ENCODE measurements around the gene PRKAR1A.
A peak's percentile ranks its signal among the peaks of the same experiment; 100 is the strongest.
"Not testable (repeated sequence)": the region's sequence is repeated elsewhere in the genome, so short reads cannot be mapped to it uniquely, and the experiment has no call there.

Gene PRKAR1A
- 92.1 to 323 (median 197) reads per million in 9 experiments for total RNA-seq

DNA sequence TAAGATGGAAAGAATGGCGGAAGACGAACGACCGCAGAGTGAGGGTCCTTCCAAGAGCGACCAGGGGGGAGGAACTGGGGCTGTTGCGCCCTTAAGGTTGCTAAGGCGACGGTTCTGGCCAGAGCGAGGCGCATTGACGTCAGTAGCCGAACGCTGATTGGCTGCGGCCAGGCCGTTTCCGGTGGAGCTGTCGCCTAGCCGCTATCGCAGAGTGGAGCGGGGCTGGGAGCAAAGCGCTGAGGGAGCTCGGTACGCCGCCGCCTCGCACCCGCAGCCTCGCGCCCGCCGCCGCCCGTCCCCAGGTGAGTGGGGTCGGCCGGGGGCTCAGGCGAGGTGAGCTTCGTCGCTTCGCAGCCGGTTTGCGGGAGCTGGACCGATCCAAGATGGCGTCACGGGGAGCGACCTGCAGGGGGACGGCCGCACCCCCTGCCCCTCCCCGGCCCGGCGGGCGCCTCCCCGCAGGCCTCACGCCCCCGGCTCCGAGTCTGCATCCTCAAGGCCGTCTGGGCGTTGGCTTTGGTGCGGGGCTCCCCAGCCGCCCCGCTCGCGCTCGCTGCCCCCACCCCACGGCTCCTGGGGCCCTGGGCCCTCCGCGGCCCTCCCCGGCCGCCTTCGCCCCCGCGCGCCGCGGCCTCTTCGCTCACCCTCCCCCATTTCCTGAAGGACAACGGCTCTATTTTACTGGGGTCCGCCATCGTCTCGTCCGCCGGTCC, at the start of gene PRKAR1A:
Gene PRKAR1A, plus strand, starts transcription at position 184 of the 713 bp plus-strand sequence. CDS start 2,970 bp downstream, outside the sequence.
- H3K27ac Mint-ChIP-seq: peak within 1 kb of the TSS; percentile 99 to 100
- H3K9me3 Mint-ChIP-seq: no peaks in the 10 kb centered on the region
- ATAC-seq (replicated peaks) (peak; percentile 85), DNase-seq (peak; percentile 94 to 95 (median 95))
- peak within 1 kb of the TSS; percentile 90 to 98 for H3K4me3 Mint-ChIP-seq
- peaks cover 43% of the 10 kb centered on the region for H3K36me3 Mint-ChIP-seq (ENCODE audit: insufficient read depth)
- H3K27me3 Mint-ChIP-seq: no peaks in the 10 kb centered on the region
- peaks cover 38 to 49% of the 10 kb centered on the region in 2 donors for H3K4me1 Mint-ChIP-seq (ENCODE audit: low read depth in 2 of 2)

- DNase-seq (no peak), ATAC-seq (replicated peaks) (no peak)
- Mint-ChIP-seq H3K27me3 (peaks cover 0 to 7% of the 10 kb centered on the region in 2 donors), H3K27ac (no peak overlapping the region), H3K4me1 (ENCODE audit: low read depth in 2 of 2) (peaks cover 38 to 46% of the 10 kb centered on the region in 2 donors), H3K36me3 (ENCODE audit: insufficient read depth) (no peaks in the 10 kb centered on the region), H3K9me3 (no peaks in the 10 kb centered on the region), H3K4me3 (no peak overlapping the region)
Measured at GRCh38 chr17:68463211-68464019, 48.8 kb upstream of the PRKAR1A start.

DNA sequence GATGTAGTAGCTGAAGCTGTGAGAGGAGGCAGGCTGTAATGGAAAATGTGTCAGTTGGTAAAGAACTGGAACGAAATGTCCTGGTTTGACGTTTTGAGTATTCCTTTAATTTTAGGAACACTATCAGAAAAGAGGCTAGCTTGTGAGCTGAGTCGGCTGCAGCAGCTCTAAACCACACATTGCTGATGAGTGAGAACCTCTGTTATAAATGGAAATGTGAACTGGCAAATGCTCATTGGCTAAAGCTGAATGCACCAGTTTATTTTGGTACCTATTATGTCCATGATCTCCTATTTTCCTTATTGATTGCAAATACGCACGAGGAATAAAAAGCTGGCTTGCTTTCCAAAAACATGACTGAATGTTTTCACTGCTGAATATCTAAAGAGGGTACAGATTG, 43.9 kb upstream of the PRKAR1A start:
- DNase-seq: no peak
- Mint-ChIP-seq H3K9me3 (no peaks in the 10 kb centered on the region), H3K27ac (no peak overlapping the region), H3K36me3 (ENCODE audit: insufficient read depth) (no peaks in the 10 kb centered on the region), H3K4me3 (no peak overlapping the region), H3K27me3 (peaks cover 10 to 19% of the 10 kb centered on the region in 2 donors), H3K4me1 (ENCODE audit: low read depth in 2 of 2) (peaks cover 3 to 4% of the 10 kb centered on the region in 2 donors)
- ATAC-seq (replicated peaks): no peak

- H3K36me3 Mint-ChIP-seq (ENCODE audit: insufficient read depth): no peaks in the 10 kb centered on the region
- H3K4me1 Mint-ChIP-seq (ENCODE audit: low read depth in 2 of 2): peaks cover 3 to 4% of the 10 kb centered on the region in 2 donors
- H3K27ac Mint-ChIP-seq: no peak overlapping the region
- no peak overlapping the region for H3K4me3 Mint-ChIP-seq
- no peaks in the 10 kb centered on the region for H3K9me3 Mint-ChIP-seq
- ATAC-seq (replicated peaks) (no peak), DNase-seq (no peak)
- H3K27me3 Mint-ChIP-seq: peaks cover 10 to 19% of the 10 kb centered on the region in 2 donors
Measured at GRCh38 chr17:68468788-68469187, 43.4 kb upstream of the PRKAR1A start.

- DNase-seq (no peak), ATAC-seq (replicated peaks) (no peak)
- Mint-ChIP-seq H3K36me3 (ENCODE audit: insufficient read depth) (no peaks in the 10 kb centered on the region), H3K9me3 (no peaks in the 10 kb centered on the region), H3K27ac (no peak overlapping the region), H3K4me3 (no peak overlapping the region), H3K27me3 (peaks cover 10 to 25% of the 10 kb centered on the region in 2 donors), H3K4me1 (ENCODE audit: low read depth in 2 of 2) (peaks cover 2% of the 10 kb centered on the region in 2 donors)
Measured at GRCh38 chr17:68470961-68471360, 41.3 kb upstream of the PRKAR1A start.

GRCh38 chr17:68480885-68481284, 31.3 kb upstream of the PRKAR1A start:
- no peaks in the 10 kb centered on the region for H3K4me1 Mint-ChIP-seq (ENCODE audit: low read depth in 2 of 2)
- H3K4me3 Mint-ChIP-seq: no peak overlapping the region
- no peaks in the 10 kb centered on the region for H3K36me3 Mint-ChIP-seq (ENCODE audit: insufficient read depth)
- H3K27me3 Mint-ChIP-seq: peaks cover 7 to 8% of the 10 kb centered on the region in 2 donors
- no peak overlapping the region for H3K27ac Mint-ChIP-seq
- ATAC-seq (replicated peaks): peak; percentile 24
- no peaks in the 10 kb centered on the region for H3K9me3 Mint-ChIP-seq
- no peak for DNase-seq

- Mint-ChIP-seq H3K27ac (no peak overlapping the region), H3K4me1 (ENCODE audit: low read depth in 2 of 2) (peaks cover 3 to 5% of the 10 kb centered on the region in 2 donors), H3K4me3 (no peak overlapping the region), H3K27me3 (peaks cover 0 to 16% of the 10 kb centered on the region in 2 donors), H3K36me3 (ENCODE audit: insufficient read depth) (peaks cover 4% of the 10 kb centered on the region), H3K9me3 (no peaks in the 10 kb centered on the region)
- ATAC-seq (replicated peaks) (no peak), DNase-seq (no peak)
Measured at GRCh38 chr17:68482576-68483041, 29.6 kb upstream of the PRKAR1A start.

GRCh38 chr17:68484458-68484857, 27.8 kb upstream of the PRKAR1A start:
- no peak overlapping the region for H3K27ac Mint-ChIP-seq
- peaks cover 12 to 13% of the 10 kb centered on the region in 2 donors for H3K4me1 Mint-ChIP-seq (ENCODE audit: low read depth in 2 of 2)
- no peak for DNase-seq
- no peak overlapping the region for H3K4me3 Mint-ChIP-seq
- peaks cover 0 to 12% of the 10 kb centered on the region in 2 donors for H3K27me3 Mint-ChIP-seq
- H3K9me3 Mint-ChIP-seq: no peaks in the 10 kb centered on the region
- no peak for ATAC-seq (replicated peaks)
- H3K36me3 Mint-ChIP-seq (ENCODE audit: insufficient read depth): peaks cover 11% of the 10 kb centered on the region

GRCh38 chr17:68489919-68490318, 22.3 kb upstream of the PRKAR1A start:
- ATAC-seq (replicated peaks) (no peak), DNase-seq (no peak)
- Mint-ChIP-seq H3K4me1 (ENCODE audit: low read depth in 2 of 2) (peaks cover 13 to 19% of the 10 kb centered on the region in 2 donors), H3K27ac (no peak overlapping the region), H3K9me3 (no peaks in the 10 kb centered on the region), H3K36me3 (ENCODE audit: insufficient read depth) (peaks cover 11% of the 10 kb centered on the region), H3K27me3 (peaks cover 9 to 13% of the 10 kb centered on the region in 2 donors), H3K4me3 (no peak overlapping the region)

GRCh38 chr17:68491381-68492231, 20.6 kb upstream of the PRKAR1A start:
- no peak overlapping the region for H3K27ac Mint-ChIP-seq
- H3K4me3 Mint-ChIP-seq: no peak overlapping the region
- H3K9me3 Mint-ChIP-seq: no peaks in the 10 kb centered on the region
- ATAC-seq (replicated peaks) (no peak), DNase-seq (no peak)
- peaks cover 2 to 13% of the 10 kb centered on the region in 2 donors for H3K27me3 Mint-ChIP-seq
- H3K36me3 Mint-ChIP-seq (ENCODE audit: insufficient read depth): peaks cover 16% of the 10 kb centered on the region
- H3K4me1 Mint-ChIP-seq (ENCODE audit: low read depth in 2 of 2): peaks cover 11 to 19% of the 10 kb centered on the region in 2 donors

- Mint-ChIP-seq H3K4me1 (ENCODE audit: low read depth in 2 of 2) (peaks cover 10 to 19% of the 10 kb centered on the region in 2 donors), H3K27me3 (peaks cover 0 to 13% of the 10 kb centered on the region in 2 donors), H3K36me3 (ENCODE audit: insufficient read depth) (peaks cover 13% of the 10 kb centered on the region)
- H3K27ac Mint-ChIP-seq; H3K9me3 Mint-ChIP-seq; H3K4me3 Mint-ChIP-seq; ATAC-seq (replicated peaks); DNase-seq: not testable (repeated sequence)
Measured at GRCh38 chr17:68492394-68493054, 19.7 kb upstream of the PRKAR1A start.

DNA sequence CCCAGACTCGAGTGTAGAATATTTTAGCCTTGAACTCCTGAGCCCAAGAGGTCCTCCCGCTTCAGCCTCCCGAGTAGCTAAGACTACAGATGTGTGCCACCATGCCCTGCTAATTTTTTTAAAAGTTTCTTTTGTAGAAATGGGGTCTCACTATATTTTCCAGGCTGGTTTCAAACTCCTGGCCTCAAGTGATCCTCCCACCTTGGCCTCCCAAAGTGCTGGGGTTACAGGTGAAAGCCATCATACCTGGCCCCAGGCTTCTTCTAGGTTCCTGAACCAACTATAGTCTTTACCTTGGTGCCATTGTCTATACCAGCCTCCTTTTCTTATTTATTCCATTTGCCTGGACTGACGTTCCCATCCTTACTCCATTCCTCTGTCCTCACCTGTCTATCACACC, 17.1 kb upstream of the PRKAR1A start:
- peaks cover 5 to 22% of the 10 kb centered on the region in 2 donors for H3K27me3 Mint-ChIP-seq
- H3K27ac Mint-ChIP-seq: no peak overlapping the region
- no peak overlapping the region for H3K4me3 Mint-ChIP-seq
- no peaks in the 10 kb centered on the region for H3K9me3 Mint-ChIP-seq
- DNase-seq (no peak), ATAC-seq (replicated peaks) (no peak)
- peaks cover 5% of the 10 kb centered on the region for H3K36me3 Mint-ChIP-seq (ENCODE audit: insufficient read depth)
- H3K4me1 Mint-ChIP-seq (ENCODE audit: low read depth in 2 of 2): peaks cover 4 to 25% of the 10 kb centered on the region in 2 donors

All from effector memory CD8-positive, alpha-beta T cell (primary cell).